RCC 7860 (cell line): ENCODE results near the gene OR6C2.
"Not testable (repeated sequence)": the region's sequence is repeated elsewhere in the genome, so short reads cannot be mapped to it uniquely, and the experiment has no call there.

Experiments used
- DNase-seq: peaks from one replicate; pipeline ENCODE4 v3.0.0-alpha.2; 2015; ENCODE audit warnings: low spot score
- FAIRE-seq: peaks from 2 replicates; lab custom pipeline; 2012; peaks lifted over from hg19 to GRCh38; lab: Jason Lieb, UNC

The OR6C2 gene

GRCh38 chr12:55443776-55444175 lies at the start of gene OR6C2:
OR6C2 (plus strand) TSS chr12:55444076; CDS start chr12:55452214, 8,138 bp downstream.
- FAIRE-seq: no peak

GRCh38 chr12:55396326-55396725 lies 47.5 kb upstream of the OR6C2 start:
- FAIRE-seq (no peak), DNase-seq (no peak)

More at GRCh38 chr12:55443776-55444175, at the start of gene OR6C2:
- no peak for DNase-seq

- DNase-seq (no peak), FAIRE-seq (no peak)
These were observed 43.6 kb upstream of the OR6C2 start, which contains the start of gene OR6C65 for GRCh38 chr12:55400229-55400628. OR6C65 (plus strand) TSS chr12:55400529; CDS start chr12:55400529, 0 bp downstream.

- DNase-seq (no peak), FAIRE-seq (no peak)
These were observed 36.0 kb upstream of the OR6C2 start for GRCh38 chr12:55407866-55408265.

- FAIRE-seq, DNase-seq: not testable (repeated sequence)
These were observed 34.7 kb upstream of the OR6C2 start for GRCh38 chr12:55409133-55409532.

- not testable (repeated sequence) for DNase-seq, FAIRE-seq
These were observed 31.7 kb upstream of the OR6C2 start for GRCh38 chr12:55412138-55412537.

- DNase-seq, FAIRE-seq: not testable (repeated sequence)
These were observed 30.1 kb upstream of the OR6C2 start for GRCh38 chr12:55413498-55414388.

GRCh38 chr12:55414396-55414823 lies 29.5 kb upstream of the OR6C2 start:
- not testable (repeated sequence) for DNase-seq, FAIRE-seq

- not testable (repeated sequence) for FAIRE-seq, DNase-seq
These were observed 29.0 kb upstream of the OR6C2 start for GRCh38 chr12:55414889-55415288.

- DNase-seq: no peak
- no peak for FAIRE-seq
These were observed 26.9 kb upstream of the OR6C2 start for GRCh38 chr12:55416961-55417360.

- no peak for FAIRE-seq
These were observed 23.4 kb upstream of the OR6C2 start for GRCh38 chr12:55420307-55420962.

GRCh38 chr12:55425954-55426353 lies 17.9 kb upstream of the OR6C2 start, which contains the start of gene OR6C76:
OR6C76 (plus strand) TSS chr12:55426254; CDS start chr12:55426254, 0 bp downstream.
- FAIRE-seq: no peak

More at GRCh38 chr12:55420307-55420962, 23.4 kb upstream of the OR6C2 start:
- DNase-seq: no peak

GRCh38 chr12:55428331-55429243 lies 15.3 kb upstream of the OR6C2 start:
- DNase-seq (no peak), FAIRE-seq (no peak)

More at GRCh38 chr12:55425954-55426353, 17.9 kb upstream of the OR6C2 start, which contains the start of gene OR6C76:
- DNase-seq: no peak

- DNase-seq, FAIRE-seq: not testable (repeated sequence)
These were observed 2.6 kb upstream of the OR6C2 start for GRCh38 chr12:55441233-55441632.

GRCh38 chr12:55445357-55445756 lies 1.5 kb downstream of the OR6C2 start:
- FAIRE-seq: no peak
- no peak for DNase-seq

- DNase-seq: no peak
- no peak for FAIRE-seq
These were observed 2.5 kb downstream of the OR6C2 start for GRCh38 chr12:55446326-55446725.

- FAIRE-seq (no peak), DNase-seq (no peak)
These were observed 4.9 kb downstream of the OR6C2 start for GRCh38 chr12:55448825-55449224.

GRCh38 chr12:55464926-55465325 lies 21.1 kb downstream of the OR6C2 start:
- DNase-seq, FAIRE-seq: not testable (repeated sequence)

GRCh38 chr12:55467836-55468235 lies 24.0 kb downstream of the OR6C2 start:
- DNase-seq (no peak), FAIRE-seq (no peak)

GRCh38 chr12:55469291-55469690 lies 25.4 kb downstream of the OR6C2 start:
- no peak for DNase-seq
- no peak for FAIRE-seq
